A549 (cell line): ENCODE measurements around the gene TBC1D21.

Source experiments
- CHD2 ChIP-seq: fragments of 150-350 bp; IDR thresholded peaks from 2 replicates; pipeline ENCODE4 v1.6.1; 2014; ENCODE audit warnings: low read length; ENCODE audit not compliant: partially characterized antibody
- EP300 ChIP-seq, 2 experiments: fragments of >200 bp; sonication (Bioruptor Twin); formaldehyde crosslinking; IDR thresholded peaks; 2 replicates in 1 of 2; 3 replicates in 1 of 2; pipeline ENCODE4 v1.6.1; 2016 to 2017
- HMGXB4 ChIP-seq: fragments of 250-450 bp; sonication (Bioruptor Pico); IDR thresholded peaks from 2 replicates; pipeline ENCODE4 v1.5.0; 2021; ENCODE audit warnings: mild to moderate bottlenecking, moderate library complexity, borderline replicate concordance
- KDM1A ChIP-seq: fragments of 200-600 bp; sonication (generic); IDR thresholded peaks from 2 replicates; pipeline ENCODE4 v1.6.1; 2016; ENCODE audit warnings: low read depth, mild to moderate bottlenecking
- KDM5A ChIP-seq: fragments of 200-600 bp; sonication (generic); IDR thresholded peaks from 2 replicates; pipeline ENCODE4 v1.6.1; 2016; ENCODE audit warnings: antibody characterized with exemption, mild to moderate bottlenecking
- PBX3 ChIP-seq: IDR thresholded peaks from 2 replicates; pipeline ENCODE4 v1.6.1; 2012
- POLR2A ChIP-seq: IDR thresholded peaks from 2 replicates; pipeline ENCODE4 v1.6.1; 2012; ENCODE audit warnings: mild to moderate bottlenecking, low read length
- RFX5 ChIP-seq: fragments of 450-650 bp; IDR thresholded peaks from 2 replicates; pipeline ENCODE4 v1.7.1; 2014; ENCODE audit warnings: antibody characterized with exemption, mild to moderate bottlenecking, moderate library complexity
- TF ChIP-seq, protein P1 (sequence below): fragments of >200 bp; sonication (Bioruptor Twin); formaldehyde crosslinking; IDR thresholded peaks from 3 replicates; pipeline ENCODE4 v1.5.1; 2016
- TF ChIP-seq, protein P2 (sequence below): fragments of 200-600 bp; sonication (generic); IDR thresholded peaks from 2 replicates; pipeline ENCODE4 v1.6.1; 2016; ENCODE audit warnings: antibody characterized with exemption, mild to moderate bottlenecking, moderate library complexity

DNA sequence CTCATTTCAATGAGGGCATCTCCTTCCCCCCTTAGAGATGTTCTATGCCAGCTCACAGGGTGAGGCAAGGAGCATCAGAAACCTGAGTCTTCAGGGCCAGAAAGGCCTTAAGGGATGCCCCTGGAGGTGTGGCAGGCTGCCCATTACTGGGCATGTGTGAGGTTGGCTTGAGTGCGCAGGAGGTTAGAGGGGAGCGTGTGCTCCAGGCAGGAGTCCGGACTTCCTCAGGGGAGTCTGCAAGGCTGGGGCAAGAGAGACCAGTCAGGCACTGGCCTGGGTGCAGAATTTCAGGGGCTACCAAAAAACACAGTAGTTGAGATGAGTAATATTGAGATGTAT, 54.8 kb downstream of the TBC1D21 start:
- TF ChIP-seq, protein P1, sequence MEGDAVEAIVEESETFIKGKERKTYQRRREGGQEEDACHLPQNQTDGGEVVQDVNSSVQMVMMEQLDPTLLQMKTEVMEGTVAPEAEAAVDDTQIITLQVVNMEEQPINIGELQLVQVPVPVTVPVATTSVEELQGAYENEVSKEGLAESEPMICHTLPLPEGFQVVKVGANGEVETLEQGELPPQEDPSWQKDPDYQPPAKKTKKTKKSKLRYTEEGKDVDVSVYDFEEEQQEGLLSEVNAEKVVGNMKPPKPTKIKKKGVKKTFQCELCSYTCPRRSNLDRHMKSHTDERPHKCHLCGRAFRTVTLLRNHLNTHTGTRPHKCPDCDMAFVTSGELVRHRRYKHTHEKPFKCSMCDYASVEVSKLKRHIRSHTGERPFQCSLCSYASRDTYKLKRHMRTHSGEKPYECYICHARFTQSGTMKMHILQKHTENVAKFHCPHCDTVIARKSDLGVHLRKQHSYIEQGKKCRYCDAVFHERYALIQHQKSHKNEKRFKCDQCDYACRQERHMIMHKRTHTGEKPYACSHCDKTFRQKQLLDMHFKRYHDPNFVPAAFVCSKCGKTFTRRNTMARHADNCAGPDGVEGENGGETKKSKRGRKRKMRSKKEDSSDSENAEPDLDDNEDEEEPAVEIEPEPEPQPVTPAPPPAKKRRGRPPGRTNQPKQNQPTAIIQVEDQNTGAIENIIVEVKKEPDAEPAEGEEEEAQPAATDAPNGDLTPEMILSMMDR: no peak
- TF ChIP-seq EP300 (IDR thresholded peaks at IDR 0.05): no peak
- no peak for TF ChIP-seq PBX3
- TF ChIP-seq KDM5A: no peak
- no peak for TF ChIP-seq POLR2A
- TF ChIP-seq, protein P2, sequence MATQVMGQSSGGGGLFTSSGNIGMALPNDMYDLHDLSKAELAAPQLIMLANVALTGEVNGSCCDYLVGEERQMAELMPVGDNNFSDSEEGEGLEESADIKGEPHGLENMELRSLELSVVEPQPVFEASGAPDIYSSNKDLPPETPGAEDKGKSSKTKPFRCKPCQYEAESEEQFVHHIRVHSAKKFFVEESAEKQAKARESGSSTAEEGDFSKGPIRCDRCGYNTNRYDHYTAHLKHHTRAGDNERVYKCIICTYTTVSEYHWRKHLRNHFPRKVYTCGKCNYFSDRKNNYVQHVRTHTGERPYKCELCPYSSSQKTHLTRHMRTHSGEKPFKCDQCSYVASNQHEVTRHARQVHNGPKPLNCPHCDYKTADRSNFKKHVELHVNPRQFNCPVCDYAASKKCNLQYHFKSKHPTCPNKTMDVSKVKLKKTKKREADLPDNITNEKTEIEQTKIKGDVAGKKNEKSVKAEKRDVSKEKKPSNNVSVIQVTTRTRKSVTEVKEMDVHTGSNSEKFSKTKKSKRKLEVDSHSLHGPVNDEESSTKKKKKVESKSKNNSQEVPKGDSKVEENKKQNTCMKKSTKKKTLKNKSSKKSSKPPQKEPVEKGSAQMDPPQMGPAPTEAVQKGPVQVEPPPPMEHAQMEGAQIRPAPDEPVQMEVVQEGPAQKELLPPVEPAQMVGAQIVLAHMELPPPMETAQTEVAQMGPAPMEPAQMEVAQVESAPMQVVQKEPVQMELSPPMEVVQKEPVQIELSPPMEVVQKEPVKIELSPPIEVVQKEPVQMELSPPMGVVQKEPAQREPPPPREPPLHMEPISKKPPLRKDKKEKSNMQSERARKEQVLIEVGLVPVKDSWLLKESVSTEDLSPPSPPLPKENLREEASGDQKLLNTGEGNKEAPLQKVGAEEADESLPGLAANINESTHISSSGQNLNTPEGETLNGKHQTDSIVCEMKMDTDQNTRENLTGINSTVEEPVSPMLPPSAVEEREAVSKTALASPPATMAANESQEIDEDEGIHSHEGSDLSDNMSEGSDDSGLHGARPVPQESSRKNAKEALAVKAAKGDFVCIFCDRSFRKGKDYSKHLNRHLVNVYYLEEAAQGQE: no peak
- TF ChIP-seq KDM1A: no peak
- TF ChIP-seq CHD2: no peak
- TF ChIP-seq RFX5: no peak
- TF ChIP-seq HMGXB4 (CRISPR knock-in tag): no peak
